GM12801 (cell line): ENCODE data around the gene ZCWPW1.

ENCODE experiments used
- TF ChIP-seq, protein P1 (sequence below): IDR thresholded peaks from one replicate; pipeline ENCODE4 v1.5.1; 2011; ENCODE audit warnings: control low read depth; ENCODE audit not compliant: insufficient read length; ENCODE audit errors: extremely low read depth

The ZCWPW1 gene

DNA sequence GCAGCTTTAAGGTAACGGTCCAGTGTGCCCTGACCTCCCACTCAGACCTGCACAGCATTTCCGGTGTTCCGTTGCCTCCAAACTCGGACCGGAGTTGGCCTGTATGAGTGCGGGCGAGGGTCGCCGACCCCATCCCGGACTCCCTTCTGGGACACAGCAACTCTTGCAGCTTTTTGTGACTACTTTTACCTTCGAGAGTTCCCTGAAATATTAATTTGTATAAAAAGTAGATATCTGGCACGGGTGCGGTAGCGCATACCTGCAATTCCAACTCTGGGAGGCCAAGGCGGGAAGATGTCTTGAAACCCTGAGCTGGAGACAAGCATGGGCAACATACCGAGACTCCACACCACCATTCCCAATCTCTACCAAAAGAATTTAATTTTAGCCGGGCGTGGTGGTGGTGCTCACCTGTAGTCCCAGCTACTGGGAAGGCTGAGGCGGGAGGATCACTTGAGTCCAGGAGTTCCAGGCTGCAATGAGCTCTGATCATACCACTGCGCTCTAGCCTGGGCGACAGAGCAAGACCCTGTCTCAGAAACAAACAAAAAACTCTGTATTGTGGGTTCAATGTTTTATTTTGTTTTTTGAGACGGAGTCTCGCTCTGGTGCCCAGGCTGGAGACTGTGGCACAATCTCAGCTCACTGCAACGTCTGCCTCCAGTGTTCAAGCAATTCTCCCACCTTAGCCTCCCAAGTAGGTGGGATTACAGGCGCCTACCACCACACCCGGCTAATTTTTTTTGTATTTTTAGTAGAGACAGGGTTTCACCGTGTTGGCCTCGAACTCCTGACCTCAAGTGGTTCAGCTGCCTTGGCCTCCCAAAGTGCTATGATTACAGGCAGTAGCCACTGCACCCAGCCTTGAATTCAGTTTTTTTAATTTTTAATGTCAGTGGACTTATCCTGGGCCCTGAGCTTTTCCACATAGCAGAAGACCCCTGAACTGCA lies 8.9 kb upstream of the ZCWPW1 start:
- TF ChIP-seq, protein P1, sequence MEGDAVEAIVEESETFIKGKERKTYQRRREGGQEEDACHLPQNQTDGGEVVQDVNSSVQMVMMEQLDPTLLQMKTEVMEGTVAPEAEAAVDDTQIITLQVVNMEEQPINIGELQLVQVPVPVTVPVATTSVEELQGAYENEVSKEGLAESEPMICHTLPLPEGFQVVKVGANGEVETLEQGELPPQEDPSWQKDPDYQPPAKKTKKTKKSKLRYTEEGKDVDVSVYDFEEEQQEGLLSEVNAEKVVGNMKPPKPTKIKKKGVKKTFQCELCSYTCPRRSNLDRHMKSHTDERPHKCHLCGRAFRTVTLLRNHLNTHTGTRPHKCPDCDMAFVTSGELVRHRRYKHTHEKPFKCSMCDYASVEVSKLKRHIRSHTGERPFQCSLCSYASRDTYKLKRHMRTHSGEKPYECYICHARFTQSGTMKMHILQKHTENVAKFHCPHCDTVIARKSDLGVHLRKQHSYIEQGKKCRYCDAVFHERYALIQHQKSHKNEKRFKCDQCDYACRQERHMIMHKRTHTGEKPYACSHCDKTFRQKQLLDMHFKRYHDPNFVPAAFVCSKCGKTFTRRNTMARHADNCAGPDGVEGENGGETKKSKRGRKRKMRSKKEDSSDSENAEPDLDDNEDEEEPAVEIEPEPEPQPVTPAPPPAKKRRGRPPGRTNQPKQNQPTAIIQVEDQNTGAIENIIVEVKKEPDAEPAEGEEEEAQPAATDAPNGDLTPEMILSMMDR = no peak

DNA sequence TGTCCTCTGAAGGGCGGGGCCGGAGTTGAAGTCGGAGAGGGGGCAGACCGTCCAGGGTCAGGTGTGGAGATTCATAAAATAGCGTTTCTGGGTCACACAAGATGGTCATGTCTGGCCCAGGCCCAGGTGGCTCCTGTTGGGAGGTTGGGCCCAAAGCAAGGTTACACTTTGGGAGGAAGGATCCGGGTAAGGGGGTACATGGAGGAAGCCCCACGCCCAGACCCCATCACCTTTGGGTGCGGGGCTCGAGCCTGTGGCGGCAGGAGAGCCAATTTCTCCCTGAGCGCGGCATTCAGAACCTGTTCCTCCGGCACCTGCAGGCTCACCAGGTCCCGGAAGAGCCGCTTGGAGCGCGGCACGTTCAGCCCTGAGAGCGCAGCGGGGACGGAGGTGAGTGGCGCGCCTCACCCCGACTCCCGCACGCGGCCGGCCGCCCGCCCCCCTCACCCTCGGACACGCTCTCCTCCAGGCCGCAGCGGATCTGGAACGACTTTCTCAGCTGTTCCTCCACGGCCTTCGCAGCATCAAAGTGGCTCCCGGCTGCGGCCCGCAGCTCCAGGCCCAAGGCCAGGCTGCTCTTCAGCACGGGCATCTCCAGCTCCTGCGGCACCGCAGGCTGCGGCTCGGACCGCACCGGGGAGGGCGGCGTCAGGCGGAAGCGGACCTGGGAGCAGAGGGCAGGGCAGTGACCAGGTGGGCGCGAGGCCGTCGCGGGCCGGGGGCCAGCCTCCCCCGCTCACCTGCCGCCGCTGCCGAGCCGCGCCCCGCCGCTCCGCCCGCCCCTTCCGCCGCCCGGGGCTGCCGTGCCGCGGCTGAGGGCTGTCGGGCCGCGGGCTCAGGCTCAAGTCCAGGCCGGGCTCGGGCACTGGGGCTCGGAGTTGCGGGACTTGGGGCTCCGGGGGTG lies 7.2 kb upstream of the ZCWPW1 start:
- TF ChIP-seq, protein P1 = no peak

DNA sequence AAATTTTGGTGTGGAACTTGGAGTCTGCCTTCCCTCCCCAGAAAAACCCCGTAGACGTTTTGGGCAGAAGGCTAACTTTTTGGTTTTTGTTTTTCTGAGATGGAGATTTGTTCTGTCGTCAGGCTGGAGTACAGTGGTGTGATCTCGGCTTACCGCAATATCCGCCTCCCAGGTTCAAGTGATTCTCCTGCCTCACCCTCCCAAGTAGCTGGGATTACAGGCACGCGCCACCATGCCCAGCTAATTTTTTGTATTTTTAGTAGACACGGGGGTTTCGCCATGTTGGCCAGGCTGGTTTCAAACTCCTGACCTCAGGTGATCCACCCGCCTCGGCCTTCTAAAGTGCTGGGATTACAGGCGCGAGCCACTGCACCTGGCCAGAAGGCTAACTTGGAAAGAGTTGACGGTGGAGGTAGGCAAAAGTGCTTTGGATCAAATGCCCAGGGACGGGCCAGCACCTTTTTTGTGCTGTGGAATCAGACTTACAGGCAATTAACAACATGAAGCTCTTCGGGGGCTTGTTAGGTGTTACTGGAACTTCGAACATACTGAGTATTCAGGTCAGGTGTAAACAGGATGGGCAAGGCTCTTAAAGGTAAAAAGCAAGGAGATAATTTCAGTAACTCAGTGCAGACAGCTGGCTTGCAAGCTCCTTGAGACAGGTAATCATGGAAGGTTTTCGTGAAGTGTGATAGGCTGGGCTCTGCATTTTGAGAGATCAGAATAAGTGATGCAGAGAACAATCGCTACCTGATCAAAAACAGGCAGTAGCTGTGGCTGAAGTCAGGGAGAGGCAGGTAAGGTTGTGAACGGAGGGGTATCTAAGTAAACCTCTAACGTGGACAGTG lies 6.0 kb upstream of the ZCWPW1 start:
- TF ChIP-seq, protein P1 = no peak

DNA sequence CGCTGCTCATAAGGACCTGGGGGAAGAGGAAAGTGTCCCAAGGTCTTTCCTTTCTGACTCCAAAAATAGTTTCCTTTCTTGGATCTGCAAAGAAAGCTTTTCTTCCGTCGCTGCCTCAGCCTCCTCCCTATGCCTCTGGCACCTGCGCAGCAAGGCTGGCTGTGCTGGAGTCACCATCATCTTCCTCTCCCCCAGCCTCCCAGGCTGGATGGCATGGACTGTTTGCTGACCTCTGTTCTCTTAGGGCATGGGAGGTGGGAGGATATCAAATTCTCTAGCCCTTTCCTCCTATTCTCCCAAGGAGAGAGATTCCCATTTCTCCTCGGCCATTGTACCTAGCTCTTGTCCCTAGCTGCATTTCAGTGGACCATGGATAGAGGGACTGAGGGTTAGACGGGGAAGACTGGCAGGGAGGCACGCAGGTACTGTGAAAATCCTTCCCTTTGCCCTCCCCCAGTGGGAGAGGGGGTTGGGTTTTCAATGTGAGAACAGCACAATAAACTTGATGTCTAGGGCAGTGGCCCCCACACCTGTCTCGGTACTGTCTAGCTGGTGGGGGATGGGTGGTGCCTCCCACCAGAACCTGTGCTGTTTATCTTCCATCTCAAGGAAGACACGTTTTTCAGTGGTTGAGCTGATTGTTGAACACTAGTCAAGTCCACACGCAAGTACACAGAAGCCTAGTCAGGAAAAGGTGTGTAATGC lies 5.2 kb upstream of the ZCWPW1 start:
- TF ChIP-seq, protein P1 = no peak

DNA sequence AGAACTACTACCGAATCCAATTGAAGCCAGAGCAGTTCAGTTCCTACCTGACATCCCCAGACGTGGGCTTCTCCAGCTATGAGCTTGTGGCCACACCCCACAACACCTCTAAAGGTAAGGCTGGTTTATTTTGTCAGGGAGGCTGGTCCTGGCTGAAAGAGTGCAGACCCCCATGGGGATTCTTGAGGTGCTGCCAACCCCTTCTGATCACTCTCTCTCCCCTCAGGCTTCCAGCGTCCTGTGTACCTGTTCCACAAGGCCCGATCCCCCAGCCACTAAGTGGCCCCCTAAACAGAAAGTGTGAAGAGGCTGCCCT lies 4.7 kb upstream of the ZCWPW1 start:
- TF ChIP-seq, protein P1 = no peak

DNA sequence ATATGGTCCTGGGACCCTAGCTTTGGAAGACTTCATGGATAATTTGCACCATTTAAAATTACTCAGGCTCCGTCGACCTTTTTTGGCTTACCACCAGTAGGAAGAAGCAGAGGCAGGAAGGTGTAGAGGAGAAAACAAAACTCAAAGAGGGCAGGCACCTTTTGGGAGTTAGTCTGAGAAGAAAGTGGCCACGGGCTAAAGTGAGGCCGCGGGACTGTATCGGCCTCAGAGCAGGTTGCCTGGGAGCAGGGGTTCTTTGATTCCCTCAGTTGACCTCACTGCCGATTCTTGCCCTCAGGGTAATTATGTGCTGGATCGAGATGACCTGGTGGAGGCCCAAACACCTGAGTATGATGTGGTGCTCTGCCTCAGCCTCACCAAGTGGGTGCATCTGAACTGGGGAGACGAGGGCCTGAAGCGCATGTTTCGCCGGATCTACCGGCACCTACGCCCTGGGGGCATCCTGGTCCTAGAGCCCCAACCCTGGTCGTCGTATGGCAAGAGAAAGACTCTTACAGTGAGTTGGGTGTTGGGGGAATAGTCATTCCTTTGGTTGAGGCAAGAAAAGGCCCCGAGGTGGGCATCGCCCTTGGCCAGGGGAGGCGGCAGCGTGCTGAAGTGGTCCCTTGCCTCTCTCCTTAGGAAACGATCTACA lies 4.2 kb upstream of the ZCWPW1 start:
- TF ChIP-seq, protein P1 = no peak
